Vagina (tissue), 2 donors: ENCODE measurements around the gene NTM.

ENCODE experiments used
- CTCF ChIP-seq, 3 experiments: fragments of 450-650 bp in 2 of 3; fragments of 200-600 bp in 1 of 3; sonication (generic) in 1 of 3; IDR thresholded peaks; one replicate each; pipeline ENCODE4 v1.5.1; 2017 to 2019; ENCODE audit warnings: antibody characterized with exemption in 3 of 3, mild to moderate bottlenecking in 2 of 3, moderate library complexity in 2 of 3
- POLR2A ChIP-seq, 2 donors: fragments of 450-650 bp; IDR thresholded peaks; one replicate each; pipeline ENCODE4 v1.6.1; 2017; ENCODE audit warnings: antibody characterized with exemption in 2 of 2, mild to moderate bottlenecking in 2 of 2, moderate library complexity in 2 of 2
- POLR2AphosphoS5 ChIP-seq, 2 donors: sonication (generic); formaldehyde crosslinking; IDR thresholded peaks; one replicate each; pipeline ENCODE4 v1.9.0; 2017; ENCODE audit warnings: antibody characterized with exemption in 2 of 2, mild to moderate bottlenecking in 2 of 2, low read depth in 1 of 2; ENCODE audit not compliant: insufficient read depth in 1 of 2

GRCh38 chr11:132111838-132112237 lies 741.4 kb downstream of the NTM start:
- TF ChIP-seq CTCF (IDR thresholded peaks at IDR 0.05) (no peak), POLR2A (IDR thresholded peaks at IDR 0.05) (no peak), POLR2AphosphoS5 (IDR thresholded peaks at IDR 0.05; ENCODE audit: insufficient read depth in 1 of 2, low read depth in 1 of 2) (no peak)
